Duodenal mucosa (tissue), 2 donors: ENCODE measurements around the gene METTL18.

Experiments
- H3K27ac ChIP-seq: one replicate; pipeline ENCODE4 v1.7.0; 2013; ENCODE audit warnings: low read depth, low read length
- H3K27me3 ChIP-seq, 2 donors: one replicate each; pipeline ENCODE4 v1.7.0; 2013; ENCODE audit warnings: low read length in 2 of 2, control low read depth in 1 of 2; ENCODE audit not compliant: insufficient read depth in 2 of 2, control insufficient read depth in 1 of 2
- H3K36me3 ChIP-seq, 2 donors: one replicate each; pipeline ENCODE4 v1.7.0; 2013; ENCODE audit warnings: low read length in 2 of 2, control low read depth in 1 of 2; ENCODE audit not compliant: insufficient read depth in 2 of 2, control insufficient read depth in 1 of 2
- H3K4me1 ChIP-seq, 2 donors: one replicate each; pipeline ENCODE4 v1.7.0; 2013; ENCODE audit warnings: low read length in 2 of 2, control low read depth in 1 of 2; ENCODE audit not compliant: insufficient read depth in 2 of 2, control insufficient read depth in 1 of 2
- H3K4me3 ChIP-seq, 2 donors: one replicate each; pipeline ENCODE4 v1.7.0; 2013; ENCODE audit warnings: low read length in 2 of 2, low read depth in 1 of 2
- H3K9ac ChIP-seq, 2 donors: one replicate each; pipeline ENCODE4 v1.7.0; 2013; ENCODE audit warnings: low read length in 2 of 2, low read depth in 1 of 2
- H3K9me3 ChIP-seq, 2 donors: one replicate each; pipeline ENCODE4 v1.7.0; 2013; ENCODE audit warnings: low read length in 2 of 2, control low read depth in 1 of 2; ENCODE audit not compliant: control insufficient read depth in 1 of 2

Gene METTL18

DNA sequence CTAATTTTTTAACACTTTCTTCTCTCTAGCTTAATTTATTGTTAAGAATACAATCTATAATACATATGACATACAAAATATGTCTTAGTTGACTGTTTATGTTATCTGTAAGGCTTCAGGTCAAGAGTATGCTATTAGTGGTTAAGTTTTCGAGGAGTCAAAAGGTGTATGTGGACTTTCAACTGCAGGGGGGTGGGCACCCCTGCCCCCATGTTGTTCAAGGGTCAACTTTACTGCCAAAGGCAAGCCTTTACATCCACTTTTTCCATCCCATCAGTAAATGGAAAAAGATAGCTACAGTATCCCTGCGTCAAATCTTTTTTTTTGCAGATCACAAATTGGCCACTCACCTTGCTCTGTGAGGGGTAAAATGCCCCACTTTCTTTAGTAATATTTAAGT is 6.3 kb downstream of the METTL18 start:
- Histone ChIP-seq H3K27me3 (no peaks in the 10 kb centered on the region), H3K4me1 (peaks cover 0 to 6% of the 10 kb centered on the region in 2 donors), H3K9ac (no peak overlapping the region), H3K27ac (no peak overlapping the region), H3K36me3 (no peaks in the 10 kb centered on the region), H3K9me3 (no peaks in the 10 kb centered on the region), H3K4me3 (no peak overlapping the region)

DNA sequence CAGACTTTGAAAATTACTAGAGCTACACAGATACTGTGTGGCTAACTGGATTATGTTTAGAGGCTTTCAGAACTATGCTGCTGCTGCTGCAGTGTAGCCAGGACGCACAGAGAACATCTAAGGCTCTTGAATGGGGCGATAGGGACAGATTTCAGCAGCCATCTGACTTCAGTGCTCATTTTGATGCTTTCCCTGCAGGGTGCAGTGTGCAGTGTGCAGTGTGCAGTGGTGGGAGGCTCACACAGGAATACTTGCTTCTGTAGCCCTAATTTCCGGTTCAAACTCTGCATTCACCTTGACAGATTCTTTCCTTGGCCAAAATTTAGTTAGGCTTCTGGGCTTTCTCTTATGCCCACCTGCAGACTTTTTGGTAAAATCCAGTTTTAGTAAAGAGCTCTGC is 7.7 kb downstream of the METTL18 start:
- Histone ChIP-seq H3K36me3 (no peaks in the 10 kb centered on the region), H3K9ac (no peak overlapping the region), H3K4me1 (no peaks in the 10 kb centered on the region), H3K27ac (no peak overlapping the region), H3K4me3 (no peak overlapping the region), H3K9me3 (no peaks in the 10 kb centered on the region), H3K27me3 (no peaks in the 10 kb centered on the region)

DNA sequence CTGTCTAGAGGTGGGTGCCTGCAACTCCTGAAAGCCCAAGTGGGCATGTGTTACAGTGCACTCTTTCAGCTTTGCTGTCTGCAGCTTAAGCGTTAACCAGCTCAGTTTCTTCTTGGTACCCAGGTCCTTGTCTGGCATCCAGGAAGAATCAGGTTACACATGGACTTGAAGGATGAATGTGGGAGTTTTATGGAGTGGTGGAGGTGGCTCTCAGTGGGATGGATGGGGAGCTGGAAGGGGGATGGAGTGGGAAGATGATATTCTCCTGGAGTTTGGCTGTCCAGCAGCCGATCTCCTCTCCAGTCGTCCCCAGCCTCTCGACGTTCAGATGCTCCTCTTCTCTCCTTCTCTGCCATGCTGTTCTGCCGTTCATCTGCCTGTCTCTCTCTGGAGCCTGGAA is 9.4 kb downstream of the METTL18 start:
- Histone ChIP-seq H3K27me3 (no peaks in the 10 kb centered on the region), H3K4me3 (no peak overlapping the region)

DNA sequence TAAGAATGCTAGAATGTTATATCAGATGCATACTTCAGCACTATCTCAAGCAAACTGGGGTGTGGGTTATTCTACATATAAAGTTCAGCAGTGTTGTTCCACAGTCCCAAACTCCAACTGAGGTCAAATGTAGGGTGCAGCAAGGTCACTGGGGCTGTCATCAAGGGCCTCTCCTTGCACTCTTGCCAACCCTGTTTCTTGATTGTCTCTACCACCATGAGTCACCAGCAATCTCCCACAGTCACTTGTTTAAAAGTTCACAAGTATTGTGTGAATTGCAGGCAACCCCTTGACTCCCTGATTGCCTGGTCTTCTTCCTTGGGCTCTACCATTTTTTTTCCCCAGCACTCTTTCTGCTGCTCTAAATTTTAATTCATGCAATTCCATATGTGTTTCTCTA is 10.6 kb downstream of the METTL18 start:
- no peaks in the 10 kb centered on the region for H3K9me3 ChIP-seq
- no peak overlapping the region for H3K9ac ChIP-seq
- no peaks in the 10 kb centered on the region for H3K36me3 ChIP-seq
- H3K27ac ChIP-seq: no peak overlapping the region
- no peaks in the 10 kb centered on the region for H3K4me1 ChIP-seq
- H3K27me3 ChIP-seq: no peaks in the 10 kb centered on the region
- H3K4me3 ChIP-seq: no peak overlapping the region

More for the DNA sequence above, 9.4 kb downstream of the METTL18 start:
- H3K36me3 ChIP-seq: no peaks in the 10 kb centered on the region
- no peak overlapping the region for H3K9ac ChIP-seq
- H3K9me3 ChIP-seq: no peaks in the 10 kb centered on the region
- H3K4me1 ChIP-seq: no peaks in the 10 kb centered on the region
- no peak overlapping the region for H3K27ac ChIP-seq

DNA sequence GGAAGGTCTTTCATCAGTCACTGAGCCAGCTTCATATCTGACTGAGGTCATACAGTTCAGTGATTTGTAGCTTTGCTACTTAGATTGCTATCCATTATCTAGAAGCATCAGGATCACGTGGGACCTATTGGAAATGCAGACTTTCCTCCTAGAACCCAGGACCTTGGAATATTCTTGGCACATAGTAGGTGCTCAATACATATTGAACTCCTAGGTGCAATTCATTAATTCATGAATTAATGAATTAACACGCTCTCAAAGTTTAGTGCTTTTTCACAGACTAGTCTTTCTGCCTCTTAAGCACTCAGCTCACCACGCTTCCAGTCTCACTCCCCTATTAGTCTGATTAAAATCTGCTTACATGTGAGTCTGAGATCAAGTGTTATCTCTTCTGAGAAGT is 12.1 kb downstream of the METTL18 start:
- Histone ChIP-seq H3K4me1 (no peaks in the 10 kb centered on the region), H3K36me3 (no peaks in the 10 kb centered on the region), H3K9ac (no peak overlapping the region), H3K27ac (no peak overlapping the region), H3K27me3 (no peaks in the 10 kb centered on the region), H3K9me3 (no peaks in the 10 kb centered on the region), H3K4me3 (no peak overlapping the region)

DNA sequence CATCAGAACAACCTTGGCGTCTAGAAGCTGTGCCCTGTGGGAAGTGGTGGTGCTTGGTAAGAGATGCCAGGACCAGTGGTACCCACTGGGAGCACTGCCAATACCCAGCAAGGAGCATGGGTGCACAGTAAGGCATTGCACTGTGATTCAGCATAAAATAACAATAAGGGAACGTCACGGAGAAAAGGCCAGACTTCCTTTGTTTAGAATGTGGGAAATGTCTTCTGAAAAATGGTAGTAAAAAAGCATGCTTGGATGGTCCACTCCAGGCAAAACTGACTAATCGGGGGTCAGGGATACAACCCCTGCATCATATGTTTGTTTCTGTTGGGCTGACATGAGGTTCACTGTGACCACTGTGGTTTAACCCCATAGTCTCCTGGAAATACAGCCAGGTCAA is 14.7 kb downstream of the METTL18 start:
- Histone ChIP-seq H3K4me1 (no peaks in the 10 kb centered on the region), H3K9ac (no peak overlapping the region), H3K36me3 (no peaks in the 10 kb centered on the region), H3K27me3 (no peaks in the 10 kb centered on the region), H3K4me3 (no peak overlapping the region), H3K9me3 (no peaks in the 10 kb centered on the region), H3K27ac (no peak overlapping the region)

DNA sequence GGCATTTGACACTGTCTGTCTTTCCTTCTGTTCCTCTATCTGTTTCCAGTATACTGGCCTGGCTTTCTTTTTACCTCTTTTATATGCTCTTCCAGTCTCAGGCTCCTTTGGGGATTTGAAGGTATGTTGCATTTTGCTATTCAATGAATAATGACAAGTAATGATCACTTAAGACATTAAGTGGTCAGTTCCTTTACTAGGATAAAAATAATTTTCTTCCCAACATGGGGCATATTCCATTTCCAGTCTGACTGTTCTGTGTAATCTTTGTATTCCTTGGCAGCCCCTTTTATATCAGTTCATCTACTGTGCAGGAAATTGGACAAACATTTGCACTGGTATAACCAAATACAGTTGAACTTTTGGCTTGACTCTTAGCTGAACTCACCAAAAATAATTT is 15.6 kb downstream of the METTL18 start:
- H3K27ac ChIP-seq: no peak overlapping the region
- no peaks in the 10 kb centered on the region for H3K9me3 ChIP-seq
- H3K9ac ChIP-seq: no peak overlapping the region
- H3K4me3 ChIP-seq: no peak overlapping the region
- H3K36me3 ChIP-seq: no peaks in the 10 kb centered on the region
- no peaks in the 10 kb centered on the region for H3K4me1 ChIP-seq
- no peaks in the 10 kb centered on the region for H3K27me3 ChIP-seq

DNA sequence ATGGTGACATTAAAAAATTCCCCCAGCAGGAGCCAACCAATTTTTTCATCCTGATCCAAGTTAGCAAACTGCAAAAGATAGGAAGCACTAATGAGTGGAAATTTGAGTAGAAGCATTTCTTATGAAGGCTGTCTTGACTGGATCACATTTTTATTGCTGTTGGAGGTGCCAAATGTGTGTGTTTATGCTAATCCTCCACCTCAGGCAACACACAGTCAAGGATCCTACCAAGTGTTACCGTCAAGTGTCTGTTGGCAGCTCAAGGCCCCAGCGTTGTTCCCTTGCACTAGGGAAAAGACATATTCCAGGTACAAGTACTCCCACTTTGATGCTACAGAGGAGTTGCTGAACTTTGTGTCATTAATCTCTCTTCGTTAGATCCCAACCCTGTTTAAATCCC is 18.3 kb downstream of the METTL18 start:
- Histone ChIP-seq H3K36me3 (no peaks in the 10 kb centered on the region), H3K9me3 (no peaks in the 10 kb centered on the region), H3K4me3 (no peak overlapping the region), H3K27ac (no peak overlapping the region), H3K4me1 (no peaks in the 10 kb centered on the region), H3K9ac (no peak overlapping the region), H3K27me3 (no peaks in the 10 kb centered on the region)

DNA sequence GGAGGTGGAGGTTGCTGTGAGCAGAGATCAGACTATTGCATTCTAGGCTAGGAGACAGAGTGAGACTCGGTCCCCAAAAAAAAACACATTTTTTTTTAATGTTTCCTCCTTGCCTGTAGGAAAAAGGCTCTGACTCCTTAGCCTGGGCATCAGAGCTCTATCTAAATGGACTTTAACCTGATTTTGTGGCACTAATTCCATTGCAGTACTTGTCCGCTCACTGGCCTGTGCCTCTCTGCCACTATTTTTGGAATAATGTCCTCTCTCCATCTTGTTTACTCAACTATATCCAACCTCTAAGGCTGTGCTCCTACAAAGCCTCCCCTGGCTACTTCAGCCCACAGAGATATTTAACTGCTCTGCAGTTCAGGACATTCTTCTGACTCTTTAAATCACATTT is 26.5 kb downstream of the METTL18 start:
- Histone ChIP-seq H3K9me3 (no peaks in the 10 kb centered on the region), H3K27ac (no peak overlapping the region), H3K4me3 (no peak overlapping the region), H3K36me3 (no peaks in the 10 kb centered on the region), H3K9ac (no peak overlapping the region), H3K27me3 (no peaks in the 10 kb centered on the region), H3K4me1 (peaks cover 0 to under 1% of the 10 kb centered on the region in 2 donors)

DNA sequence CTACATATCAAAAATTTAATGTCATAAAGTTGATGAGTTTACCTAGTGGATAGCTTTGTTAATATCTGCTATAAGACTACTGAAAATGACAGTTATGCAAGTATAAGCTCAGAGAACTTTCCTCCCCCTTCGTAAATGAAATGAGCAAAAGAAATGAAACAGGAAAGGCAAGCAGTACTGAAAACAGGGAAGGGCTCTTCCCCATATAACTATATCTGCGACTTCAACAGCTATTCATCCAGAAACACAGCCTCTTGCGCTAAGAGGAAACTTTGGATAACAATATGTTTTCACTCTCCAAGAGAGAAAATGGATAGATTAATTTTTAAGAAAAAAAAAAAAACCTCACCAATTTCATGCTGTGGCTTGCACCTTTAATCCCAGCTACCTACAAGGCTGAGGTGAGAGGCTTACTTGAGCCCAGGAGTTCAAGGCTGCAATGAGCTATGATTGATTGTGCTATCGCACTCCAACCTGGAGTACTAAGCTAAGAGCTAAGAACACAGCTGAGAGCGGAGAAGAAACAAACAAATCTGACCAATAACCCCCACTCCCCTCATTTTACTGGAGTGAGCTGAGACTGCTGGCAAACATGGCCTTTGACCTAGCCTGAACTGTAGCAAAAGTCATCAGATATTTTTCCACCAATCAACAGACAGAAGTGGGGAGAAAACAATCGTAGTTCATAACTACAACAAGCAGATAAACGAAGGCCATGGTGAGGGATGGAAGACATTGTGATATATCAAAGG is 29.0 kb downstream of the METTL18 start:
- Histone ChIP-seq H3K27me3 (no peaks in the 10 kb centered on the region), H3K9ac (no peak overlapping the region), H3K4me3 (no peak overlapping the region), H3K27ac (no peak overlapping the region), H3K9me3 (no peaks in the 10 kb centered on the region), H3K36me3 (no peaks in the 10 kb centered on the region), H3K4me1 (peaks cover 0 to 6% of the 10 kb centered on the region in 2 donors)
